Gastroesophageal sphincter (tissue), 4 donors: ENCODE measurements around the gene ZNF783. TPM values are rescaled to one million over a fixed set of nuclear protein-coding genes. Genes with fewer than 3 reads are reported as not detected.

Experiments
- ATAC-seq: fragments of 150-250 bp; one replicate; pipeline ENCODE4 v1.9.1; 2016; ENCODE audit warnings: mild to moderate bottlenecking, moderate library complexity
- H3K27ac ChIP-seq, 4 donors: fragments of 200-600 bp; sonication (generic) in 3 of 4; 1 replicate in 3 of 4; 2 replicates in 1 of 4; pipeline ENCODE4 v1.5.1; 2016 to 2019
- H3K27me3 ChIP-seq: fragments of 200-600 bp; sonication (generic); one replicate; pipeline ENCODE4 v1.5.1; 2019
- H3K36me3 ChIP-seq, 2 donors: fragments of 200-600 bp; sonication (generic); one replicate each; pipeline ENCODE4 v1.5.1; 2019; ENCODE audit warnings: control low read depth in 1 of 2
- H3K4me1 ChIP-seq, 3 donors: fragments of 200-600 bp; sonication (generic); 1 replicate in 2 of 3; 2 replicates in 1 of 3; pipeline ENCODE4 v1.5.1; 2016 to 2019; ENCODE audit warnings: control low read depth in 2 of 3
- H3K4me3 ChIP-seq, 2 donors: fragments of 200-600 bp; sonication (generic); one replicate each; pipeline ENCODE4 v1.5.1; 2019; ENCODE audit warnings: mild to moderate bottlenecking in 1 of 2, moderate library complexity in 1 of 2
- H3K9me3 ChIP-seq, 3 donors: fragments of 200-600 bp; sonication (generic); one replicate each; pipeline ENCODE4 v1.5.1; 2017 to 2019; ENCODE audit warnings: control low read depth in 2 of 3
- EP300 ChIP-seq: sonication (generic); formaldehyde crosslinking; IDR thresholded peaks from one replicate; pipeline ENCODE4 v1.6.1; 2017; ENCODE audit warnings: antibody characterized with exemption, mild to moderate bottlenecking
- POLR2A ChIP-seq, 2 donors: fragments of 450-650 bp; IDR thresholded peaks; one replicate each; pipeline ENCODE4 v1.6.1; 2017; ENCODE audit warnings: antibody characterized with exemption in 2 of 2, mild to moderate bottlenecking in 2 of 2, moderate library complexity in 1 of 2
- POLR2AphosphoS5 ChIP-seq: sonication (generic); formaldehyde crosslinking; IDR thresholded peaks from one replicate; pipeline ENCODE4 v1.6.1; 2017; ENCODE audit warnings: antibody characterized with exemption
- WGBS, 2 donors: methylation state at CpG; one replicate each; pipeline ENCODE4 v1.1.5; 2018; ENCODE audit warnings: low coverage in 1 of 2; 5-methylcytosine and 5-hydroxymethylcytosine counted together
- total RNA-seq, 4 donors: library from RNA; depleted of rRNA; stranded (reverse); fragments of >200 nt; gene quantifications; one replicate each; pipeline ENCODE4 v1.1.0, GENCODE V29; 2016
- TF ChIP-seq, protein P1 (sequence below), 4 experiments: fragments of 200-600 bp in 2 of 4; fragments of 450-650 bp in 2 of 4; sonication (generic) in 1 of 4; IDR thresholded peaks; one replicate each; pipeline ENCODE4 v1.5.1; 2017 to 2019; ENCODE audit warnings: antibody characterized with exemption in 4 of 4, mild to moderate bottlenecking in 2 of 4, moderate library complexity in 2 of 4

Gene ZNF783
- total RNA-seq, 4 donors from 2014 or later, result 8.5 to 17.0 (median 13.1) TPM

DNA sequence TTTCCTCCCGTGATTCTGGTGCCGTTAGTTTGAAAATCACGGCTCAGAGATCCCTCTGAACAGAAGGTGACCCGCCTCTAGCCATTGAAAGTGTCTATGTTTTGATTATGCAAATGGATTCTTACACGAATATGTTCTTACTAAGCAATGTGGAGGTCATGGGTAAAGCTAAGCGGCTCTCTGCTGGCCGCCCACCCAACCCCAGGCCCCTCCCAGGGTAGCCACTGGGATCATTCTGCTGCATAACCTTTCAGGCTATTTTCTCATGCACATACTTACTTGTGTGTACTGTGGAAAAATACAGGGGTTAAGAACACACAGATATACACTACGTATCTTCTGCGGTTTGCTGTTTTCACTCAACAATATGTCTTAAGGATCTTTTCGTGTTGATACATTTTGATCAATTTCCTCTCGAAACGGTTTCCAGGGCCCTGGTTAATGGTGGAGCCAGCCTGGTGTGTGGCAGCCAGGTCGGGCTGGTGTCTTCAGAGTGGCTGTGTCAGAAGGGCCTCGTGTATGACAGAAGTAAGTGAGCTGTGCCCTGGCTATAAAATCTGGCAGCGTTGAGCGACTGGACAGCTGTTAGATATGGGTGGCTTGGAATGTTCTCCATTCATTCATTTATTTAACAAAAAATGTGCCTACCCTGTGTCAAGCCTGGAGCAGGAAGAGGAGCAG, 29.9 kb downstream of the ZNF783 start:
- H3K27ac ChIP-seq, result no peak overlapping the region
- no peak for TF ChIP-seq EP300
- TF ChIP-seq POLR2AphosphoS5, result no peak
- TF ChIP-seq, protein P1, sequence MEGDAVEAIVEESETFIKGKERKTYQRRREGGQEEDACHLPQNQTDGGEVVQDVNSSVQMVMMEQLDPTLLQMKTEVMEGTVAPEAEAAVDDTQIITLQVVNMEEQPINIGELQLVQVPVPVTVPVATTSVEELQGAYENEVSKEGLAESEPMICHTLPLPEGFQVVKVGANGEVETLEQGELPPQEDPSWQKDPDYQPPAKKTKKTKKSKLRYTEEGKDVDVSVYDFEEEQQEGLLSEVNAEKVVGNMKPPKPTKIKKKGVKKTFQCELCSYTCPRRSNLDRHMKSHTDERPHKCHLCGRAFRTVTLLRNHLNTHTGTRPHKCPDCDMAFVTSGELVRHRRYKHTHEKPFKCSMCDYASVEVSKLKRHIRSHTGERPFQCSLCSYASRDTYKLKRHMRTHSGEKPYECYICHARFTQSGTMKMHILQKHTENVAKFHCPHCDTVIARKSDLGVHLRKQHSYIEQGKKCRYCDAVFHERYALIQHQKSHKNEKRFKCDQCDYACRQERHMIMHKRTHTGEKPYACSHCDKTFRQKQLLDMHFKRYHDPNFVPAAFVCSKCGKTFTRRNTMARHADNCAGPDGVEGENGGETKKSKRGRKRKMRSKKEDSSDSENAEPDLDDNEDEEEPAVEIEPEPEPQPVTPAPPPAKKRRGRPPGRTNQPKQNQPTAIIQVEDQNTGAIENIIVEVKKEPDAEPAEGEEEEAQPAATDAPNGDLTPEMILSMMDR (IDR thresholded peaks at IDR 0.05), result no peak
- TF ChIP-seq POLR2A (IDR thresholded peaks at IDR 0.05), result no peak

DNA sequence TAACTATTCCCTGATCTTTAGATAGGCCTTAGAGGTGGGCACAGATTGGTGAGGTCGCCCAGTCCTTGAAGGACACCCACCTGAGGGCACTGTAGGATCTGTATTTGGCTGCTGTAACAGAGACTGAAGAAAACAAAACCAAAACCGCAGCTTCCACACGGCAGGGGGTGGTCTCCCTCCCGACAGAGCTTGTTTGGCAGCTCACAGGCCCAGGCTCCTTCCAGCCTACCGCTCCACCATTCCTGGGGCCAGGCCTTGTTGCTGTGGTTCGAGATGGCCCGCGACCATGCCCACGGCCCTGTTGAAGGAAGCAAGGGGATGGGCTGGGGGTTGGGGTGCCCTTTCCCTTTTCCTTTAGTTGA, 30.4 kb downstream of the ZNF783 start:
- no peaks in the 10 kb centered on the region for H3K9me3 ChIP-seq
- H3K27ac ChIP-seq, result no peak overlapping the region
- TF ChIP-seq EP300 (no peak), POLR2A (IDR thresholded peaks at IDR 0.05) (no peak), POLR2AphosphoS5 (no peak)
- TF ChIP-seq, protein P1 (IDR thresholded peaks at IDR 0.05), result no peak
- ATAC-seq, result no peak
- H3K4me1 ChIP-seq, result no peaks in the 10 kb centered on the region
- H3K4me3 ChIP-seq, result no peak overlapping the region
- peaks cover 0 to 95% of the 10 kb centered on the region in 2 donors for H3K36me3 ChIP-seq
- H3K27me3 ChIP-seq, result no peaks in the 10 kb centered on the region
- 67 to 100% methylated on average over 1 to 9 of the region's 9 CpGs for WGBS, 2 donors

More for the DNA sequence above, 29.9 kb downstream of the ZNF783 start:
- Histone ChIP-seq H3K4me3 (no peak overlapping the region), H3K36me3 (peaks cover 0 to 91% of the 10 kb centered on the region in 2 donors), H3K9me3 (no peaks in the 10 kb centered on the region), H3K4me1 (no peaks in the 10 kb centered on the region), H3K27me3 (no peaks in the 10 kb centered on the region)
- no peak for ATAC-seq
- 86 to 95% methylated on average over 10 to 12 of the region's 16 CpGs for WGBS, 2 donors

DNA sequence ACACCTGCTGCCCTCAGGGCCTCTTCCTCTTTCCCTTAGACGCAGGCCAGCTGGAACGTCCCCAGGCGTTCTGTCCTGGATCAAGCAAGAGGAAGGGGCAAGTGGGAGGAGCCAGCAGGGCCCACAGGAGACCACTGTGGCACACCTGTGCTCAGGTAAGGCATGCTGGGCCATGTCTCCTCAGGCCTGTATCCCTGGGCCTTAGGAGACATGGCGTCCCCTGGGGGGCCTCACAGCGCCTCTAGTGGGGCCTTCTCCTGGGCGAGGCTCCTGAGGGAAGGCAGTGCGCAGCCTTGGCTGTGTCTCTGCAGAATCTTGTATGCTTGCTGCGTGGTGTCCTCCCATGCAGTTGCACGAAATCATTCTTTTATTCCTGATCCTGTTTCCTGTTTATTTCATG, 31.3 kb downstream of the ZNF783 start:
- no peak for ATAC-seq
- Histone ChIP-seq H3K36me3 (peaks cover 0 to 87% of the 10 kb centered on the region in 2 donors), H3K27me3 (no peaks in the 10 kb centered on the region), H3K27ac (no peak overlapping the region), H3K4me3 (no peak overlapping the region), H3K4me1 (no peaks in the 10 kb centered on the region), H3K9me3 (no peaks in the 10 kb centered on the region)
- no peak for TF ChIP-seq EP300
- no CpG with 5 or more reads among the region's 9 CpGs for WGBS, 2 donors

- H3K27ac ChIP-seq, result no peak overlapping the region
- no peaks in the 10 kb centered on the region for H3K27me3 ChIP-seq
- H3K4me1 ChIP-seq, result no peaks in the 10 kb centered on the region
- WGBS, 2 donors, result 80 to 85% methylated on average over 6 to 8 of the region's 15 CpGs
- peaks cover 0 to 79% of the 10 kb centered on the region in 2 donors for H3K36me3 ChIP-seq
- no peaks in the 10 kb centered on the region for H3K9me3 ChIP-seq
- no peak for TF ChIP-seq EP300
- no peak for TF ChIP-seq POLR2A (IDR thresholded peaks at IDR 0.05)
- TF ChIP-seq, protein P1 (IDR thresholded peaks at IDR 0.05), result no peak
- no peak for TF ChIP-seq POLR2AphosphoS5
- no peak for ATAC-seq
- H3K4me3 ChIP-seq, result no peak overlapping the region
Measured at GRCh38 chr7:149293946-149294633, 32.1 kb downstream of the ZNF783 start.

GRCh38 chr7:149294634-149295480, 32.9 kb downstream of the ZNF783 start:
- Histone ChIP-seq H3K4me3 (no peak overlapping the region), H3K27me3 (no peaks in the 10 kb centered on the region), H3K36me3 (peaks cover 0 to 72% of the 10 kb centered on the region in 2 donors), H3K27ac (no peak overlapping the region), H3K9me3 (no peaks in the 10 kb centered on the region), H3K4me1 (no peaks in the 10 kb centered on the region)
- TF ChIP-seq POLR2A (IDR thresholded peaks at IDR 0.05), result no peak
- TF ChIP-seq, protein P1 (IDR thresholded peaks at IDR 0.05), result no peak
- no peak for TF ChIP-seq POLR2AphosphoS5
- TF ChIP-seq EP300, result no peak
- WGBS, 2 donors, result 96% methylated on average over 11 of the region's 55 CpGs; no CpG with 5 or more reads in 1 of the 2 donors
- no peak for ATAC-seq
